HG02571 (cell line): ENCODE measurements around the gene TBL1XR1.

Experiments
- ATAC-seq: cut with Tn5 transposase; IDR thresholded peaks from one replicate; pipeline ENCODE4 v1.9.1; 2021; ENCODE audit warnings: mild to moderate bottlenecking, moderate library complexity; ENCODE audit not compliant: unreplicated experiment

The TBL1XR1 gene

GRCh38 chr3:177197041-177197726 lies at the start of gene TBL1XR1:
TBL1XR1 (minus strand) TSS chr3:177197482; CDS start chr3:177064977, 132,505 bp downstream.
- peak; percentile 50 for ATAC-seq

DNA sequence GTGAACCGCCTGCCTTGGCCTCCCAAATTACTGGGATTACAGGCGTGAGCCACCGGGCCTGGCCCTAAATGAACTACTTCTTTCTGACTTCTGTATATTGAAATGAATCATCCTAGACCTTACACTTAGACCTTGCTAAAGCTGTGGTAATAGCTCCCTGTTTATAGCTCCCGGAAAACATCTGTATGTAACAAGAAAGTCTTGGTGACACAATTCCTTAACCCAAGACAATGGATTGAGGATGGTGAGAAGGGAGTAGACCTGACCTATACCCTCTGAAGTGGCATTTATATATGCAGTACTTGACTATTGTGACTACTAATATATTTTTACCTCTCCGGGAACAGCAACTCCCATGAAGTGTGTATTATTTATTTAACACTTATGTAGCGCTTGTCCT lies 48.0 kb upstream of the TBL1XR1 start:
- no peak for ATAC-seq

- no peak for ATAC-seq
Observed at GRCh38 chr3:177244606-177245005, 47.3 kb upstream of the TBL1XR1 start.

GRCh38 chr3:177238686-177239216 lies 41.5 kb upstream of the TBL1XR1 start:
- ATAC-seq: no peak

DNA sequence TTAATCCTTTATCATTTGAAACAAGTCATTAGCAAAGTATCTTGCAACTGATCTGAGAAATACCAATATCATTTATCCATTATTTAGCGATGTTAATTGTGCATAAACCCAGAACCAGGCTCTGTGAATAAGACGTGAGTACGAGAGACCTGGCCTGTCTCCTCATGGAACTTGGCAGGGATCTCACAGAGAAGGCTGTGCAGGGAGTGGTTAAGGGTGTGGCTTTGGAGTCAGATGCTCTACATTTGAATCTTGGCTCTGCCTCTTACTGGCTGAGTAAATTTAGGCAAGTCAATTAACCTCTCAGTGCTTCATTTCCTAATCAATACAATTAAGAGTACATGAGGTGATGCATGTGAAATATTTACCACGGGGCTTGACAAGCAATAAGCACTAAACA lies 39.9 kb upstream of the TBL1XR1 start:
- no peak for ATAC-seq

- ATAC-seq: no peak
Observed at GRCh38 chr3:177236704-177237103, 39.4 kb upstream of the TBL1XR1 start.

DNA sequence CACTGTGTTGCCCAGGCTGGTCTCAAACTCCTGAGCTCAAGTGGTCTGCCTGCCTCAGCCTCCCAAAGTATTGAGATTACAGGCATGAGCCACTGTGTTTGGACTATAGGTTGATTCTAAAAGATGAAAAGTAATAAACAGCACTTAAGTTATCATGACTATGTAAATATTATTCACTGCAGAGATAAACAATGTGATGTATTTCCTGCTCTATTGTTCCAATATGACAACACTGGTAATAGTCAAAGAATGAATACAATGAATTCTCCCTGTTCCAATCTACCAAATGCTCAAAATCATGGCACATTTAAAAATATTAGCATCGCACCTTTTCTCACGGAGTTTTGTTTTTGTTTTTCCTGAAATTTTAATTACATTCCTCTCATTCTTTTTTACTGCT lies 36.8 kb upstream of the TBL1XR1 start:
- no peak for ATAC-seq

DNA sequence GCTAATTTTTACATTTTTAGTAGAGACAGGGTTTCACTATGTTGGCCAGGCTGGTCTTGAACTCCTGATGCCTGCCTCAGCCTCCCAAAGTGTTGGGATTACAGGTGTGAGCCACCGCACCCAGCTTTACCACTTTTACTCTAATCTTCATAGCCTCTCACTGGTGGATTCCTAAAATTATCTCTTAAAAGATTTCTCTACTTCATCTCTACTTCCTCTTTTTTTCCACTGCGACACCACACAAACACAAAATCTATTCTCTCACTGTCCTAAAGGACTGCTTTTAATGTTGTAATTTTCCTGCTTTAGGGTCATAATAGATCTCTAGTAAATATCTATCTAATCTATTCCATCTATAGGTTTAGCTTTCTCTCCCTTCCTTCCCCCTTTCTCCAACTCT lies 34.0 kb upstream of the TBL1XR1 start:
- ATAC-seq: no peak

GRCh38 chr3:177230641-177231040 lies 33.4 kb upstream of the TBL1XR1 start:
- ATAC-seq: no peak

GRCh38 chr3:177229791-177230190 lies 32.5 kb upstream of the TBL1XR1 start:
- ATAC-seq: no peak

GRCh38 chr3:177228601-177229190 lies 31.4 kb upstream of the TBL1XR1 start:
- no peak for ATAC-seq

GRCh38 chr3:177224414-177224813 lies 27.1 kb upstream of the TBL1XR1 start:
- ATAC-seq: no peak

DNA sequence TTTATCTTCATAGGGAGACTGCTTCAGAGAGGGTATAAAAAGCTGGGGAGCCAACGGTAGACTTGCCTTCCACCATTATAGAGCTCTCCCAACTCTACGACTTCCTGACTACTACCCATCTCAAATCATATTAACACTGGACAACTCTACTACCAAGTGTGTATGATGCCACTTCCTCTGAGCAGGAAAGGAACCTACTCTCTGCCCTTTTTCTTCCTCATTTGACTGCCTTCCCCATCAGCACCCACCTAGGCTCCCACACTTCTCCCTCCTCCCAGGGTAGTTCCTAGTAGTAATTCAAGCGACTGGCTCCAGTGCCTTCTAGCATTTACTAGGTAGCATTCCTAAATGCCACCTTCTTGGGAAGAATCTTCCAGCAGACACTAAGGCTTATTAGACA lies 24.5 kb upstream of the TBL1XR1 start:
- no peak for ATAC-seq

GRCh38 chr3:177220136-177220974 lies 23.1 kb upstream of the TBL1XR1 start:
- no peak for ATAC-seq

DNA sequence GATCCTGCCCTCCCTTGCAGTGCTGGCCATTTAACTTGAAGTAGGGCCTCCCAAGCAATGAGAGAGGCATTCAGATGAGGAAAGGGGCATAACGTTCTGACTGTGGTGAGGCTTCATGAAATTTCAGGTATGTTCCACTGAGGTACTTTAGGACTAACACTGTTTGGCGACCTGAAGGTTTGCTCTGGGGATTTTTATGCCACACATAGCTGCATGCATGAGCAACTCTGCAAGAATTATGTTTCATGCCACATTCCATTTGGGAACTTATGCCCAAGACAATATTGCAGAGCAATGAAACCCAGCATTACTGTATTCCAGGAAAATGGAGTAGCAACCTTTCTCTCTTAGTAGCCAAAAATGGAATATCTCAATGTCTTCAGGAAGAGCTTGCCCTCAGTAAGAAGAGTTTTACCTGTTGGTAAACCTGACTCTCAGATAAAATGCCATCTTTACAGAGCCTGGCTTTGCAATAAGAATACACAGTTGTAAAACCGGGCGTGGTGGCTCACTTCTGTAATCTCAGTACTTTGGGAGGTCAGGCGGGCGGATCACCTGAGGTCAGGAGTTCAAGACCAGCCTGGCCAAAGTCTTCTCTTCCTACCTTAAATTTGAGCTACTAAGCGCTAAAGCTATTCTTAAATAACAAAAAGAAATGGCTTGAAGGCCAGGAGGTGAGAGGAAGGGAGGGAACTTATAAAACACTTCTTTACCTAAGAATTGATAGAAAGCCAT lies 16.7 kb upstream of the TBL1XR1 start:
- ATAC-seq: no peak

DNA sequence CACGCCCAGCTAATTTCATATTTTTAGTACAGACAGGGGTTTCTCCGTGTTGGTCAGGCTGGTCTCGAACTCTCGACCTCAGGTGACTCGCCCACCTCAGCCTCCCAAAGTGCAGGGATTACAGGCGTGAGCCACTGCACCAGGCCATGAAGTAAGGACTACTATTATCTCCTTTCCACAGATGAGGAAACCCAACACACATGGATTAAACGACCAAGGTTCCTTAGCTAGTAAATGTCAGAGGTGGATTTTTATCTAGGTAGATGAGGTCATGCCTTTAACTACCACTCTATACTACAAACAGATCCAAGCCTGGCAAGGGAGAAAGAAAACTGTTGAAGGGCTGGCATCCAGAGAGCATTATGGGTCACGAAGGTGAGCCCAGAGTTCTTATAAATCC lies 15.5 kb upstream of the TBL1XR1 start:
- ATAC-seq: no peak

DNA sequence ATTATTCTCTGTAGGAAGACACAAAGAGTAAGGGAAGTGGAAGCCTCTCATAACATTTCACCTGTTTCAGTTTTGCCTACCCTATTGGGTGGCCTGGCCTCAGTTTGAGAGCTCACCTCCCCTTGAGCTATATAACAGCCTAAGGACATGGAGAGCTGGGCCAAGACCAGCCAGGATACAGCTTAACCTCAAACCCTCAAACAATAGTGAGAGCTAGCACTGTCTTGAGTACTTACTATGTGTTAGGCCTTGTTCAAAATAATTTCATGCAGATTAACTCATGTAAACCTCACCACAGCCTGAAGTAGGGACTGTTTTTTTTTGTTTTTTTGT lies 15.0 kb upstream of the TBL1XR1 start:
- ATAC-seq: no peak

DNA sequence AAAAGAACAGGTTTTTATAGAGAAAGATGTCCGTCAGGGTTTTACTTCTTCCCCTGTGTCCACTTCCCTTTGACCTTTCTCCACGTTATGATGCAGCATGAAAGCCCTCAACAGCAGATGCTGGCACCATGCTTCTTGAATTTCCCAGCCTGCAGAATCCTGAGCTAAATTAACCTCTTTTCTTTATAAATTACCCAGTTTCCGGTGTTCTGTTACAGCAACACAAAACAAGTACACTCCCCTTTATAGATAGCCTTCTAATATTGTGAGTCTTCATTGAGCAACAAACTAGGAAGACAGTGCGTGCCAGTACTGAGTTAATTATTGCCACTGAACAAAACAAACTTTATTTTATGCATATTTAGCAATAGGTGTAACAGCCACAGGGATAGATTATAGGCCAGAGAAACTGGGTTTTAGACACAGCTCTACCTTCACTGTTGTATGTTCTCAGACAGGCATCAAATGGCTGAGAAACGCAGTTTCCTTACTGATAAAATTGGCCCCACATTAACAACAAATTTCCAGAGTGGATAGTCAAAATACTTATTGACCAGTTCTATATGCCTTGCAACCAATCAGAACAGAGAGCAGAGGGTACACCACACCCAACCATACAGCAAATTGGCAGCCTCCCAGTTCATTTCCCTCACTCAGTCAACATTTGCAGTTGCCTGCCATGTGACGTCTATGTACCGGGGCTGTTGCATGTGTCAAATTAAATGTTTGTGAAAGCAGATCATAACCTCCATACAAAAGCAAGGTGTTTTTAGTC lies 14.4 kb upstream of the TBL1XR1 start:
- ATAC-seq: no peak

DNA sequence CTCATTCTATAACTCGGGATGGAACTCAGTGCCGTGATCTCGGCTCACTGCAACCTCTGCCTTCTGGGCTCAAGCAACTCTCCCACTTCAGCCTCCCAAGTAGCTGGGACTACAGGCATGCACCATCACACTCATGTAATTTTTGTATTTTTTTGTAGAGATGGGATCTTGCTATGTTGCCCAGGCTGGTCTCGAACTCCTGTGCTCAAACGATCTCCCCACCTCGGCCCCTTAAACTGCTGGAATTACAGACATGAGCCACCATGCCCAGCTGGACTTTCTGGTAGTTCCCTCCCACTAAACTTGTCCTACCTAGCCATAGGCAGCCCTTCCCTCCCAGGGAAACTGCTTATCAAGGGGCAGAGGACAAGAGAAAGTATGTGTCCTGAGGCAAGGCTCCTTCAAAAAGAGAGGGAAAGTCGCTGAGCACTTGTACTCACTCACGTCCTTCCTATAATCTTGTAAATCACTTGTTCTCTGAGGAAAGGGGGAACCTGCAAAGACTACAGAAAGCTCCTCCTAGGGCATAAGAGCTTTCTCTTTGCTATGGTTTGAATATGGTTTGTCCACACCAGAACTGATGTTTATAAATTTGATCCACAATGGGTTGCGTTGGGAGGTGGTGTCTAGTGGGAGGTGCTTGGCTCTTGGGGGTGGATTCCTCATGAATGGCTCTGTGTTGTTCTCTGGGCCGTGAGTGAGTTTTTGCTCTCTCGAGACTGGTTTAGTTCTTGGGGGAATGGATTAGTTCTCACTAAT lies 13.6 kb upstream of the TBL1XR1 start:
- ATAC-seq: no peak

- no peak for ATAC-seq
Observed at GRCh38 chr3:177209509-177209908, 12.2 kb upstream of the TBL1XR1 start.
